Neural progenitor cell (in vitro differentiated cells): Measurements from ENCODE around the gene L2HGDH. TPM values are rescaled to one million over a fixed set of nuclear protein-coding genes. Genes with fewer than 3 reads are reported as not detected.

ENCODE experiments used
- DNase-seq: peaks from one replicate; pipeline ENCODE4 v3.0.0-alpha.2; 2016; ENCODE audit warnings: low spot score
- H2AFZ ChIP-seq: fragments of 200-600 bp; sonication (generic); replicated peaks from 2 replicates; pipeline ENCODE4 v1.6.1; 2016; ENCODE audit warnings: antibody characterized with exemption
- H3F3A ChIP-seq: fragments of 200-600 bp; sonication (generic); 2 replicates; pipeline ENCODE4 v1.6.1; 2016; ENCODE audit warnings: antibody characterized with exemption, low read depth
- H3K27ac ChIP-seq: fragments of 200-600 bp; sonication (generic); 2 replicates; pipeline ENCODE4 v1.5.1; 2016; ENCODE audit warnings: mild to moderate bottlenecking
- H3K27me3 ChIP-seq: fragments of 200-600 bp; sonication (generic); 2 replicates; pipeline ENCODE4 v1.6.1; 2016; ENCODE audit warnings: mild to moderate bottlenecking, moderate library complexity
- H3K36me3 ChIP-seq: fragments of 200-600 bp; sonication (generic); 2 replicates; pipeline ENCODE4 v1.5.1; 2016
- H3K4me1 ChIP-seq: fragments of 200-600 bp; sonication (generic); 2 replicates; pipeline ENCODE4 v1.6.1; 2016; ENCODE audit warnings: mixed run types
- H3K4me2 ChIP-seq: fragments of 200-600 bp; sonication (generic); 2 replicates; pipeline ENCODE4 v1.6.1; 2016
- H3K4me3 ChIP-seq: fragments of 200-600 bp; sonication (generic); 2 replicates; pipeline ENCODE4 v1.5.1; 2016
- H3K79me2 ChIP-seq: fragments of 200-600 bp; sonication (generic); 2 replicates; pipeline ENCODE4 v1.6.1; 2016; ENCODE audit warnings: low read depth
- H3K9ac ChIP-seq: fragments of 200-600 bp; sonication (generic); 2 replicates; pipeline ENCODE4 v1.6.1; 2016
- H3K9me3 ChIP-seq: fragments of 200-600 bp; sonication (generic); 2 replicates; pipeline ENCODE4 v1.5.1; 2016; ENCODE audit warnings: low read depth
- H4K20me1 ChIP-seq: fragments of 200-600 bp; sonication (generic); 2 replicates; pipeline ENCODE4 v1.6.1; 2016; ENCODE audit warnings: low read depth
- H3K27ac Mint-ChIP-seq: 3 replicates; pipeline ENCODE4 v1.8.0; 2021; ENCODE audit warnings: mixed read lengths
- H3K27me3 Mint-ChIP-seq: 2 replicates; pipeline ENCODE4 v1.8.0; 2022; ENCODE audit warnings: low read depth, mild to moderate bottlenecking, inconsistent platforms, moderate library complexity, mixed read lengths; ENCODE audit not compliant: insufficient read depth
- H3K36me3 Mint-ChIP-seq: 3 replicates; pipeline ENCODE4 v1.8.0; 2021; ENCODE audit warnings: mixed read lengths
- H3K4me1 Mint-ChIP-seq: 3 replicates; pipeline ENCODE4 v1.8.0; 2021; ENCODE audit warnings: mixed read lengths
- H3K4me3 Mint-ChIP-seq: 3 replicates; pipeline ENCODE4 v1.8.0; 2021; ENCODE audit warnings: mild to moderate bottlenecking, moderate library complexity, mixed read lengths
- H3K9me3 Mint-ChIP-seq: 3 replicates; pipeline ENCODE4 v1.8.0; 2020; ENCODE audit warnings: mixed read lengths
- CTCF ChIP-seq: fragments of 200-600 bp; sonication (generic); IDR thresholded peaks from 2 replicates; pipeline ENCODE4 v1.5.1; 2017; ENCODE audit warnings: antibody characterized with exemption, mild to moderate bottlenecking
- EZH2 ChIP-seq: fragments of 200-600 bp; sonication (generic); IDR thresholded peaks from 2 replicates; pipeline ENCODE4 v1.6.1; 2017; ENCODE audit warnings: antibody characterized with exemption, mild to moderate bottlenecking, moderate library complexity
- EZH2phosphoT487 ChIP-seq: fragments of 200-600 bp; sonication (generic); IDR thresholded peaks from 2 replicates; pipeline ENCODE4 v1.6.1; 2017; ENCODE audit warnings: antibody characterized with exemption
- total RNA-seq: library from RNA; depleted of rRNA; stranded (reverse); fragments of >200 nt; gene quantifications from 2 replicates; pipeline ENCODE4 v1.2.3, GENCODE V29; 2015; ENCODE audit warnings: low replicate concordance

L2HGDH gene
- total RNA-seq, 1 donor from 2014 or later: 14.0 TPM

DNA sequence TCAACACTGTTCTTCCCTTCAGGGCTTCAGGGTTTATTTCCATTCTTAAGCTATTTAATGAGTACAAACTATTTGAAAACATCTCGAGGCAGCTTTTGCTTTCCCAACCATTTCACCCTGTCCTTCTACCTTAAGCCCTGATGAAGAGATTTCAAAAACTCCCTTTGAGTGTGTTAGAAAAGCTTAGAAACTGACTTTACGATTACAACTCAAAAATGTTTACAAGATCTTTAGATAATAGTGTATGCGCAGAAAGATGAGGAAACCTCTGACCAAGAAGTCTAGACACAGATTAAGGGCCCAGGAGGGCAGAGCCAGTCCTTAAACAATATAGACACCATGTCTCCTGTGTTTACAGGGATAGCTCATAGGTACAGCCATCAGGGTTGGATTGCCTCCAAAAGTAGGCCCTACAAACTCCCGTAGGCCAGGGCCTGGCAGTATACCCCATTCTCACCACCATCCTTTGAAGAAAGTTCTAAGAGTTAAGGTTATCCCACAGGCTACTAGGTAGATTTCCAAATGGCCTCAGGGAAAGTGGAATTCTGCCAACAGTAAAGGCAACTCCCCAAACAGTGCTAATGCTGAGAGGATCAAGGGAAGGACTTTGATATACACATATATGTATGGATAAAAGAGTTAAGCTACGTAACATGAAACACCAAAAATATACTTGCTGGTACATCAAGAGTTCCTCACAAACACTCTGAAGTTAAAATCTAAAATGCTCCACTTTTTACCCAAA lies 69.3 kb downstream of the L2HGDH start:
- Histone ChIP-seq H3K4me2 (no peak overlapping the region), H3K27ac (peak overlapping the region; percentile 29), H3K27me3 (no peaks in the 10 kb centered on the region), H3K79me2 (no peaks in the 10 kb centered on the region), H3F3A (peaks cover 5% of the 10 kb centered on the region), H3K4me1 (no peaks in the 10 kb centered on the region), H3K4me3 (no peak overlapping the region), H3K9ac (no peak overlapping the region), H4K20me1 (no peaks in the 10 kb centered on the region), H2AFZ (no peak overlapping the region), H3K9me3 (no peaks in the 10 kb centered on the region), H3K36me3 (no peaks in the 10 kb centered on the region)
- H3K4me3 Mint-ChIP-seq: no peak overlapping the region
- H3K27ac Mint-ChIP-seq: no peak overlapping the region
- DNase-seq: no peak
- H3K4me1 Mint-ChIP-seq: no peaks in the 10 kb centered on the region
- TF ChIP-seq EZH2phosphoT487 (no peak), CTCF (no peak), EZH2 (no peak)
- H3K27me3 Mint-ChIP-seq: peaks cover 3% of the 10 kb centered on the region
- peaks cover 2% of the 10 kb centered on the region for H3K36me3 Mint-ChIP-seq
- no peaks in the 10 kb centered on the region for H3K9me3 Mint-ChIP-seq

DNA sequence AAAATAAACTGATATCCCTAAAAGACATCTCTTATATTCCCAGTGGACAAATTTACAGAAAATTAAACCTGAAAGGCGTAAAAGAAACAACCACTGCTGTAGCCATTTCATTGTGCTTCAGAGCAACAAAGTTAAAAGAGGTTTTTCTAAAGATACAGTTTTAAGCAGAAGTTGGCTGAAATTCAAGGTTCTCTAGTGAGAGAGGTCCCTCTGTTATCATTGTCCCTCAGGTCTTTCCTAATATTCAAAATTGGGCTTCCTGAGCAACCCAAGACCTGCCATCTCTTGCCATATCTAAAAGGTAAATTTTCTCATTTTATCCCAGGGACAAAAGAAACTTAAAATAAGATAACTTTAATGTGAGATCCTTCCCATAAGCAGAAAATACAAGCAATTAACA lies 69.9 kb downstream of the L2HGDH start:
- Histone ChIP-seq H3F3A (peaks cover 5% of the 10 kb centered on the region), H3K27me3 (no peaks in the 10 kb centered on the region), H4K20me1 (no peaks in the 10 kb centered on the region), H3K4me3 (no peak overlapping the region), H3K36me3 (no peaks in the 10 kb centered on the region), H2AFZ (no peak overlapping the region), H3K9me3 (no peaks in the 10 kb centered on the region), H3K9ac (no peak overlapping the region), H3K4me1 (no peaks in the 10 kb centered on the region), H3K79me2 (no peaks in the 10 kb centered on the region), H3K4me2 (no peak overlapping the region), H3K27ac (no peak overlapping the region)
- H3K27ac Mint-ChIP-seq: no peak overlapping the region
- no peaks in the 10 kb centered on the region for H3K9me3 Mint-ChIP-seq
- no peaks in the 10 kb centered on the region for H3K4me1 Mint-ChIP-seq
- H3K4me3 Mint-ChIP-seq: no peak overlapping the region
- H3K36me3 Mint-ChIP-seq: peaks cover 2% of the 10 kb centered on the region
- peaks cover 3% of the 10 kb centered on the region for H3K27me3 Mint-ChIP-seq
- DNase-seq: no peak
- TF ChIP-seq EZH2phosphoT487 (no peak), CTCF (no peak)

GRCh38 chr14:50237427-50237826 lies 74.6 kb downstream of the L2HGDH start:
- no peaks in the 10 kb centered on the region for H3K27me3 Mint-ChIP-seq

More at GRCh38 chr14:50237427-50237826, 74.6 kb downstream of the L2HGDH start:
- Histone ChIP-seq H3K4me3 (no peak overlapping the region), H3K4me2 (no peak overlapping the region), H2AFZ (no peak overlapping the region), H3K9ac (no peak overlapping the region), H3K79me2 (no peaks in the 10 kb centered on the region), H4K20me1 (no peaks in the 10 kb centered on the region), H3K4me1 (peaks cover under 1% of the 10 kb centered on the region), H3K27me3 (peaks cover 8% of the 10 kb centered on the region), H3K9me3 (no peaks in the 10 kb centered on the region), H3K27ac (no peak overlapping the region), H3F3A (peaks cover 1% of the 10 kb centered on the region), H3K36me3 (no peaks in the 10 kb centered on the region)
- no peak overlapping the region for H3K4me3 Mint-ChIP-seq
- no peaks in the 10 kb centered on the region for H3K36me3 Mint-ChIP-seq
- no peak for TF ChIP-seq CTCF
- TF ChIP-seq EZH2phosphoT487: no peak
- TF ChIP-seq EZH2: no peak
- no peak overlapping the region for H3K27ac Mint-ChIP-seq
- H3K4me1 Mint-ChIP-seq: peaks cover 4% of the 10 kb centered on the region
- DNase-seq: no peak
- H3K9me3 Mint-ChIP-seq: no peaks in the 10 kb centered on the region
